CD4-positive, alpha-beta T cell treated with Interleukin-15 for 4 hours (primary cell): ENCODE results near the gene LTB4R.

ENCODE experiments used
- DNase-seq: peaks from one replicate; pipeline ENCODE4 v3.0.0-alpha.2; 2020; ENCODE audit warnings: low spot score

The LTB4R gene

DNA sequence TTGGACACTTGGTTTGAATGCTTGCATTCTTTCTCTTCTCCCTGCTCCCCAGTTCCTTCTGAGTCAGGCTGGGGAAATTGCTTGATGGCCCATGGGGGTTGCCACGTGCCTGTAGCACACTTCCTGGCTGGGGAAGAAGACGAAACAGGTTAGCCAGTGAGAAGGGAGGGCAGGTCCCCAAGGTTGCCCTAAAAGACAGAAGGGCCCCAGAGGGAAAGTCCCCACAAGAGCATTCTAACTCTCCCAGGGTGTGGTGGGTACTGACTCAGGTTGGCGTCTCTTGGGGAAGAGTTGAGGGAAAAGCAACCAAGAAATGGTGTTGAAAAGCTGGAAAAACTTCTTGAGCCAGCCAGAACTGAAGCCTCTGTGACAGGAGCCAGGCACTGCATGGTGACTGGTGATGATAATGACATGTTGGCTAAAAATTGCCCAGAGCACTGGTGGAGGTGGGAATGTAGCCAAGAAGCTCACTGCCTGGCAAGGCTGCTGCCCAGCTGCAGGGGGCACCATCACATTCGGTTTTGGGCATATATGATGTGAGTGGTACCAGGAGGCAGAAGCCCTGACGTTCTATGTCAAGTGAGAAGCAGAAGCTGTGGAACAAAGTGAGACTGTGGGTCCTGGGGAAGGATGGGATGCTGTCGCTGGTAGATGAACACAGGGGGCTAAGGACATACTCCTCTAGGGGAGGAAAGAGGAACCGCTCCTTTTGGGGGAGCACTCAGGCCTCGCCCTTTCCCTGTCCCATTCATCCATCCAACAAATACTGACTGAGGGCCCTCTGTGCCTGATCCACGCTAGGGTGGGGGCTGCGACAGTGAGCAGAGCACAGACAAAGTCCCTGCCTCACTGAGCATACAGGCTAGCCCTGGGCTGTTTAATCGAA lies 31.8 kb upstream of the LTB4R start:
- peak; percentile 61 for DNase-seq

DNA sequence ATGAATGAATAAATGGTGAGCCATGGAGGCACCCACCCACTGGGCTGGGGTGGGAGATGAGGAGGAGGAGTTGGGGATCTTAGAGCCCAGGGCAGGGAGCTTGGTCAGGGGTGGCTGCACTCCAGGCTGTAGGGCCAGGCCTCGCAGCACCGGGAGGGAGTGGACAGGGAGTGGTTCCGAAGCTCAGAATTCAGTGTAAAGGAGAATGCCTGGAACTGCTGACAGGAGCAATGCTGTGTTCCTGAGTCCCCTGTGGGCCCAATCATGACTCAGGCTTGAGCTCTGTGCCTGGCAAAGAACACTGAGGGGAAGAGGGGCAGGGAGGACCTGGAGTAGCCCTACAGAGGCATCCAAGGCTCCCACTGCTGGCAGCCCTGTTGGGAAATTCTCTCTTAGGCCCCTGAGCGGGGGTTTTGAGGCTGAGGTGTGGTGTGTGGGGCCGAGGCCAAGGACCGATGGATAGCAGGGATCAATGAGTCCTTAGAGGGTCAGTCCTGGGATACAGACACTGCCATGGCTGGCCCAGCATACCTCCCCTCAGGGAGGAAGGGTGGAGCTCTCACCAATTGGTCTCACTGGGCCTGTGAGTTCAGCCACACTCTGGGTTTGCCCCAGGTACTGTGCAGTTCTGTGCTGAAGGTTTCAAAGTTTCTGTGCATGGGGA lies 30.4 kb upstream of the LTB4R start:
- DNase-seq, result no peak

DNA sequence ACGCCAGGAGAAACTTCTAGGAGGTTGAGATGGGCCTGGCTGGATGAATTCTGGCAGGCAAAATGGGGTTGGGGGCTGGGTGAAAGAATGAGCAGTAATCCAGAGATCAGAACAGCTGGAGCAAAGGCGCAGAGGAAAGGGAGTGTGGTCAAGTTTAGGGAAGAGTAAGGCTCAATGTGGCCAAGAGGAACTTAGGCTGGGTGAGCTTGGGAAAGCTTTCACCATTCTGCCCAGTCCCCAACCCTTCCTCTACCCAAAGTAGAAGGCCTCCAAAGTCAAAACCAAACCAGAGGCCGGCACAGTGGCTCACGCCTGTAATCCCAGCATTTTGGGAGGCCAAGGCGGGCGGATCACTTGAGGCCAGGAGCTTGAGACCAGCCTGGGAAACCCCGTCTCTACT lies 29.7 kb upstream of the LTB4R start:
- DNase-seq, result no peak

DNA sequence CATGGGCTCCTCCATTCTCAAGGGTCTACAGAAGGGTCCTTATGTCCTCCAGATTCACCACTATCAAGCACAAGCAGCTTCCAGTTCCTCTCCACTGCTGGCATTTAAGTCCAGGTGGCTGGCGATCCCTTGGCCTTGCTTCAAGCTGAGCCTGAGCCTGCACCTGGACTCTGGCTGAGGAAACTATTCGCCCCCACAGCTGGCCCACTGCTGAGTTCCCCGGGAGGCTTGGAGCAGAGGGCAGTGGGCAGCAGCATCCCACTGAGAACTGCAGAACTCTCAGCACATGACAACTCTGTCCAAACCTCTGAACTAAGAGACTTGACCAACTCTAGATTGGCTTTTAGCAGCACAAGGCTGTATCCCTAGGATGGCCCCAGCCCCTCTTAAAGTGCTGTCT lies 28.6 kb upstream of the LTB4R start:
- DNase-seq, result no peak

DNA sequence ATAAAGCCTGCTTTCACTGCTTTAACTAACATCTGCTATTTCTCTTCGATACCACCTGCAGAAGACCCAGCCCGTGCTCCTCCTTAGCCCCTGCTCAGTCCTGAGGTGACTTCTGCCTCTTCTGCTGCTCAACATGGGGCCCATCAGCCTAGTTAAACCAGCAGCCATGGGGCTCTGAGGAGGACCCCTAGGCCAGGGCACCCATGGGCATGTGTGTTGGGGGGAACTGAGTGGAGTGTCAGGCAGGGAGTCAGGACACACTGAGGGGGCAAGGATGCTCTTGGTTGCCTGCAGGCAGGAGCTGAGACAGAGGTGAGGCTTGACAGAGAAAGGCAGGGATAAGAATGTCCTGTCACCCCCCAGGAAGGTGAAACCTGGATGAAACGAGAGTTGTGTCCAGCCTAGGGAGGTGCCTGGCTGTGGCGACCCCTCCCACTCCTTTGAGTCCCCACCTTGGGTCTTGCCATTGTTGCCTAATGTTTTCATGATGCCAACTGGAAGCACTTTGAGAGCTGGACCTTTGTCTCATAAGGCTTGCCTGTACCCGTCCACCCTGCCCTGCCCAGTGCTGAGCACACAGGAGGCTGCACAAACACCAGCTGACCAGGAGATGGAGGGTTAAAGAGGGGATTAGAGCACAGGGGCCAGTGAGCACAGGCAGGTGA lies 27.4 kb upstream of the LTB4R start:
- DNase-seq, result no peak

DNA sequence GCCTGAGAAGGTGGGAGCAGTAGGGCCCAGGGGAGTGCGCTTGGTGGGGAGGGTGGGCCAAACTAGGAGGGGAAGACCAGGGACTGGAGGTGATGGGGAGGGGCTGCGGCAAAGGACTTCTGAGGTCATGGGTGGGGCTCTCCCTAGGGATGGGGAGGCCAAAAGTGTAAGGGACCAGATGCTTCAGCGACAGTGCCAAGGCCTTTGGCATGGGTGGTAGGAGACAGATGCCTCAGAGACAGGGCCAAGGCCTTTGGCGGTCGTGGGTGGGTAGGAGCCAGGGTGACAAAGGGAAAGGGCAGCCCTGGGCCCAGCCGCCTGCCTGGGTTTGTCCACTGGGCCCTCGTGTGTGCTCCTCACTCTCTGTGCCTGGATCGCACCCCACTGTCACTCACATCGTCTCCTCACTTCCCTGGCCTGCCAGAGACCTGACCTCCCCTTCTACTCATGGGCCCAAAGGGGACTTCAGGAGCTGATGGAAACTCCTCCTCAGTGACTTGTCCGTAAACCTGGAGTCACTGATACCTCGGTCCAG lies 26.7 kb upstream of the LTB4R start:
- no peak for DNase-seq

DNA sequence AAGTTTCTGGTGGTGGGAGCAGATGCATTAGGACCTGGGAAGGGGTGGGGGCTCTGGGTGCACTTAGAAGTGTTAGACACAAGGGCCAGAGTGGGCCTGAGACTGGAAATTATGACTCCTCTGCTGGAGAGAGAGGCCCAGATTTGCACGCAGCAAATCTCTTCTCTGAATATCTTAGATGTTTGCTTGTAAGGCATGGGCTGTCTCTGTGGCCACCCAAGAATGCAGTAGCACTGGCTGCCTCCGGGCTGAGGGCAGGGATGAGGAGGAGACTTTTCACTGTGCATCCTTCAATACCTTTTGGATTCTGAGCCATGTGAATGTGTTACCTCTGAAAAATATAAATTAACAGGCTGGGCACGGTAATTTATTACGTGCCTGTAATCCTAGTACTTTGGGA lies 26.0 kb upstream of the LTB4R start:
- DNase-seq, result no peak

DNA sequence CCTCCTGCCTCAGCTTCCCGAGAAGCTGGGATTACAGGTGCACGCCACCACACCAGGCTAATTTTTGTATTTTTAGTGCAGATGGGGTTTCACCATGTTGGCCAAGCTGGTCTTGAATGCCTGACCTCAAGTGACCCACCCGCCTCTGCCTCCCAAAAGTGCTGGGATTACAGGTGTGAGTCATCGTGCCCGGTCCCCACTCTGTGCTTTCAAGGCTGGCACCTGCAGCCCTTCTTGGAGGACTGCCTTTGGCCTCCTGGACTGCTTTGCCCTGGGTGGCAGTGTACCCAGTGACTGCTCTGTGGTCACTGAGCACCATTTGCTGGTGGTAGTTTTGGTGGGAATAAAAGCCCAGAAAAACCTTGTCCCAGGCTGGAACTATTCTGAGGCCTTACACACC lies 24.3 kb upstream of the LTB4R start:
- no peak for DNase-seq

DNA sequence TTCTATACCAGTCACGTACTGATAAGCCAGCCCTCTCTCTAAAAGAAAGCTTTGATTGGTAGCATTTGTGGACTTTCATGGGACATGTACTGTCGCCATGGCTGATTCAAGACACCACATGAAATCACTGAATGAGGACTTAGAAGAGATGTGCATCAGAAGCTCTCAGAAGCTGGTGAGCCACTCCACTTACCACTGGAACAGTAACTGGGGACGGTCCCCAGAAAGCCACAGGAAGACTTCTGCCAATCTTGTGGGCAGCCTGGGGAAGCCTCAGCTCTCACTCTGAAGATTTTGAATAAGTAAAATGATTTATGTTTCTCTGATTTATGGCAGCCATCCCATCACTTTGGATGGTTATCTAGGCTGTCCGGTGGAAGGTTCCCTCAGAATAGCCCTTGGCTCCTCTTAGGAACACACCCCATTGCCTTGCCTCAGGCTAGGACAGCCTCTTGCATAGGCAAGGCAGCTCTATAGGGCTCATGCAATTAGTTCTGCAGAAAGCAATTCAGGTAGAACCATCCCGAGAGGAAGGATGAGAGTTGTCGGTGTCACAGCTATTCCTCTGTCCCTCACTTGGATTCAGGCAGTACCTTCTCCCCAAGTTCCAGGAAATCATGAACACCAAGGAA lies 21.5 kb upstream of the LTB4R start:
- DNase-seq, result no peak

DNA sequence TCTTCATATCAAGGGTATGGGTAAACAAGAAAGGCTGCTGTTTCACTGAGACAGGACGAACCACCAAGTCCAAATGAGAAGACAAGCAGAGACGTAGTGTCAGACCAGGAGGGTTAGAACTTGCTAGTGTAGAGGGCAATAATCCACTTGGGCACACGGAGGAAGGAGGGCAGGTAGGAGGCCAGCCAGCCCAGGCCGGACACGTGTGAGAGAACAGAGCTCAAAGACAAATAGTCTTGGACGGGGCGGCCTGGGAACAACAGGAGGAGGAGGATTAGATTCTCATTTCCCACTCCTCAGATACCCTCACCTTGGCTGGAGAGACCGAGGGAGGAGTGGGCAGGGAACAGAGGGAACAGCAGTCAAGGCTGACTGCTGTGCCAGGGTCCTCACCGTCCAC lies 20.6 kb upstream of the LTB4R start:
- no peak for DNase-seq

DNA sequence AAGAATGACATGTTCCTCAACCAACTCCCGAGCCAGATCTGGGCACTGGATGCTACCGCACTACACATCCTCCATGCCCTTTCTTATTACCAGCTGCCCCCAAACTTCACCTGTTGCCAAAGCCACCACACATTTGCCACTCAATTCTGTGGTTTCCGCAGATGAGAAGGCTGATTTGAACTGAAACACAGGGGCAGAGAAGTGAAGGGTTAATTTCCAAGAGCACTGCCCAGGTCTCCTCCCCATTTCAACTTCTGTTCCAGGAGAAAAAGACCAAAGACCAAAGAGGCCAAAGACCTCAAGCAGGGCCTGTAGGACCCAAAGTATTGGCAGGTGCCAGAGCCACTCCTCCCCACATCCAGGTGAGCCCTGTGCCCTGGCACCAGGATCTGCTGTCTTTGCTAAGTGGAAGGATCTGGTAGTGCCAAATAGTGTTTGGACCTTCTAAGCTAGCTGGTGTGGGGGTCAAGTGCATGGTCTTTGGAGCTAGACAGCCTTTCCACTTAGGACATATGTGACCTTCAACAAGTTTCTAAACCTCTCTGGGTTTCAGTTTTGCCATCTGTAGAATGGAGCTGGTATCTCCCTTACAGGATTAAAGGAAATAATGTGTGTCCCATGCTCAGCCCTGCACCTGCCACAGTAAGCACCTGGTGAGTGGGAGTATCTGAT lies 19.7 kb upstream of the LTB4R start:
- DNase-seq, result no peak

DNA sequence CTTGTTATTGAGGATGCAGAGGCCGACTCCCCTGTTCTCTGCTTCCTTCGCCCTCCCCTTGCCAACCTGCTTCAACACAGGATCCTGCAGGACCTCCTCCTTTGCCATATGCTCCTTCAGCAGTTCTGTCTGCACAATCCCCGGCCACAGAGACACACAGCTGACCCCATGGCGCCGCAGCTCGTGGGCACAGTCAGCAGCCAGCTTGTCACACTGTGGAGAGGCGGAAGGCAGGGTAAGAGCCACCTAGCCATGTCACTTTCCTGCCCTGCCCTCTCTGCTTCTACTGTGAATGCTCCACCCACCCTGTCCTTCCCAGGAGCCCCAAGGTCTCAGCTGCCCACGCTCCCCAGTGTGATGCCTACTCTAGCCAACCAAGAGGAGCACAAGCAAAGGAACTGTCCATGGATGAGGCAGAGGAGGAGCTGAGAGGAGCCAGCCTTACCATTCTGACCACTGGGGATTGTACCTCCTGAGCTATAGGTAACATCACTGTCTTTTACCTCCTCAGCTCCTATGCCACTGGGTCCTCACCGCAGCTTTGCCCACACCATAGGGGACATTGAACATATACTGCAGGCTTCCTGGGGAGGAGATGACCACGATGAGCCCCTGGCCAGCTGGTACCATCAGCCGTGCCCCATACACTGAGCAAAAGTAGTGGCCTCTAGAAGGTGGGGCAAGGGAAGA lies 19.0 kb upstream of the LTB4R start:
- DNase-seq, result no peak

DNA sequence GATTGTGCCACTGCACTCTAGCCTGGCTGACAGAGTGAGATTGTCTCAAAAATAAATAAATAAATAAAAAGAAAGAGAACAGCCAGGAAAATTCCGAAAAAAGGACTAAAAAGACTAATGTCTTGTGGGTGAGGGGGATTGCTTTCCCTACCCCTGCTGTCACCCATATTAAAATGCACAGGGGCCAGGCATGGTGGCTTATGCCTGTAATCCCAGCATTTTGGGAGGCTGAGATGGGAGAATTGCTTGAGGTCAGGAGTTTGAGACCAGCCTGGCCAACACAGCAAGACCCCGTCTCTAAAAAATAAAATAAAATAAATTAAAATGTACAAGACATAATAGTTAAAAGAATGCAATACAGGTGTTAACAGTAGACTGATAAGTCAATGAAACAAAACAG lies 17.8 kb upstream of the LTB4R start:
- no peak for DNase-seq

DNA sequence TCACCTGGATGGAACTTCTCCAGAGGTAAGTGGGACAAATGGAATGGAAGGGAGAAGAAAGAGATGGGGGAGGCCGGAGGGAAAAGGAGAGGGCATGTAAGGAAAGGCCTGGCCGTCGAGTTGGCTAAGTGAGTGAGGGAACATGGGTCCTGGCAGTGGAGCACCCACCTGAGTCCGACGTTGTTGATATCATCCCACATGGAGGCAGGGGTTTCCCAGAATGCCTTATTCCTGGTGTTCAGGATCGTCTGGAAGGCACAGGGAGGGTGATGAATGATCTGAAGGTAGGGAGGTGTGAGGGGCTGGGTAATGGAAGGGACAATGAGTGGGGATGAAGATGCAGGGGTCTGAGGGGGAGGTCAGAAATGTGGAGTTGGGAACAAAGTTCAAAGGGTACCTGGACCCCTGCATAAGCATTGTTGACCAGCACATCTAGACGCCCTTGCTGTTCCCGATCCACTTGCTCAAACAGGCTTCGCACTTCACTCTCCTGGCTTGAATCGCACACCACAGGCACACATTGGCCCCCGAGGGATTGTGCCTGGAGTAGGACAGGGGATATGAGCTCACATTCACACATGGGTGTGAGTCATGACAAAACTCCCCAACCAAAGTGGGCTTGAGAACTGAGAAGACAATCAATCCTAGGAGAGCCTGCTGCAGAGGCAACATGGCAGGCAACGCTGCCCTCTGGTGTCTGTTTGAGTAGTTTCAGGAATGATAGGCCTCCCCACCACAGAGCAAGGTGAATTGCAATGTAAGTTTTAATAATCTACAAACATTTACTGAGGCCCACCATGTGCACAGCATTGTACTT lies 14.8 kb upstream of the LTB4R start:
- DNase-seq, result peak; percentile 83

DNA sequence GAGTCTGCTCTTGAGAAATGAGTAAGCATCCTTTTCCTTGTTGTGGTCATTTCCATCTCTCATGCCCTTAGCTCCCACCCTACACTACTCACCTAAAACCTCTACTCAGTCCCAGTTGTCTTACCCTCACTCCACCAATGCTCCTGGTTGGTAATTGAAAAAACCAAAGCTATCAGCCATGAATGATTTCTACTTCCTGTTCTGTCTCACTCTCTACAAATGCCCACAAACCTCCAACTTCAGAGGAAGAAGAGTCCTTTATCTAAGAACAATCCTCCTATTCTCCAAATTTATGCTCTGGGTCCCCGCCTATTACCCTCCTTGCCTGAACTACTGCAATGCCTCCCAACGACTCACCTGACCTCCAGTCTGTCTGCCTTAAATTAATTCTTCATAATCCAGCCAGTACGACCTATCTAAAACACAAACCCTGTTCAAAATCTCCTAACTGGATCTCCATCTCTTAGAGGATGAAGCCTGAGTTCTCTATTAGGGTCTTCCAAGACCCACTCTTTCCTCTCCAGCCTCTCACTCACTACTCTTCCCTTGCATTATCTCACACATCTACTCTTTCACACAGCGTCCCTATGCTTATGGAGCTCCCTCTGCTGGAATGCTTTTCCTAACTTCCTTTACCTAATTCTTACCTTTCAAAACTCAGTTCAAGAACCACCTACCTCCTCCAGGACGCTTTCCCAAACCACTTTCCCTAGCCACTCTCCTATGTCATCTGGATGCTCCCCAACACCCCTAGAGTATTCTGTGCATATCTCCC lies 13.9 kb upstream of the LTB4R start:
- no peak for DNase-seq

DNA sequence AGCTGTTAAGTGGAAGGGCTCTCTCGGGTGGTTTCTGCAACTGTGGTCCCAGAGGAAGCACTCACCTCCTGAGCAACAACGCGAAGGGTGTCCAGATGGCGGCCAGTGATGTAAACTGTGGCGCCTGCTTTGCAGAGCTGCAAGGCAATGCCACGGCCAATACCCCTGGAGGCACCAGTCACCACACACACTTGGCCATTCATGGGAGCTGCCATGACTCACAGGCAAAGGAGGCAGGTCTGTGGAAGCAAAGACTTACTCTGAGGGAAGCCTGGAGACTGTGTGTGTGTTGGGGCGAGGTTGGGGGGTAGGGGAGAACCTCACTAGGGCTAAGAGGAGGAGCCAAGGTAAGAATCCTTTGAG lies 12.4 kb upstream of the LTB4R start:
- no peak for DNase-seq

DNA sequence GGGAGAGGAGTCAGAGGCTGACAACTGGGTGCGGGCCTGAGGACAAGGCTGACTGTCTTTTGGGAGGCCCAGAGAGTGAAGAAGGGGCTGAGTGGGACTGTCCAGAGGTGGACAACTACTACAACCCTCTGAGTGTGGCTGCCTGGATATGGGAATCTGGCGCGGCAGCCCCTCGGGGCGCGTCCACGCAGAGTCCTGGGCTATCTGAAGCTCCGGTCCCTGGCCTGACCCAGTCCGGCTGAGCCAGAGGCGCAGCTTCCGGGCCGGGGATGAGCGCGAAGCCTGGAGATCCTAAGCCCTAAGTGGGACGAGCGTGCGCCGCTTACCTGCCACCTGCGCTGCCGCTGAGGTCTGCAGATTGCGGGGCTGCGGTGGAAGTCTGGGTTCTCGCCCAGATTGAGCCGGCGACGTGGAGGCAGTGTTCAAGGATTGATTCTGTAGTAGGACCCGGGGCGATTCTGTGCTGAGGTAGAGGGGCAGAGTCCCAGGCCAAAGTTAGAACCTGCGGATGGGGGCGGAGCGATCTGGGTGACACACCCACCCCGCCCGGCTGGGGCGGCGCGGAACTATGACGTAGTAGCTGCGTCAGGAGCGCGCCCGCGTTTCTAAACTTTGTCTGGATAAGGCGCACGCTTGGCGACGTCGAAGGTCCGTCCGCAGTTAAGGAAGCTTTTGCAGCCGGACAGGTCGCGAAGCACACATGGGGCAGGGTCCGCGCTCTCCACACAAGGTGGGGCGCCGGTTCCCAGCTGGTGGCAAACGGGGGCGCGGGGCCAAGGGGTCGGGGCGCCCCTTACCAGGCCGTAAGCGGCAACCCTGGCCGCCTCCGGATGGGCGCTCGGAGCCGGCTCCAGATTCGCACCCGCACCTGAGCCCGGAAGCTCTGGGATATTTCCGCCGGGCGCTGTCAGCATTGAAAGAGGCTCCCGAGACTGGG lies 11.8 kb upstream of the LTB4R start, which contains the start of the genes DHRS1 and NOP9:
Gene DHRS1 (minus strand): TSS at position 526 of the 937 bp plus-strand sequence. CDS start 674 bp downstream, outside the sequence.
Gene NOP9 (plus strand): TSS at position 596 of the 937 bp plus-strand sequence. CDS start 105 bp downstream, at position 701.
- peak; percentile 89 for DNase-seq

DNA sequence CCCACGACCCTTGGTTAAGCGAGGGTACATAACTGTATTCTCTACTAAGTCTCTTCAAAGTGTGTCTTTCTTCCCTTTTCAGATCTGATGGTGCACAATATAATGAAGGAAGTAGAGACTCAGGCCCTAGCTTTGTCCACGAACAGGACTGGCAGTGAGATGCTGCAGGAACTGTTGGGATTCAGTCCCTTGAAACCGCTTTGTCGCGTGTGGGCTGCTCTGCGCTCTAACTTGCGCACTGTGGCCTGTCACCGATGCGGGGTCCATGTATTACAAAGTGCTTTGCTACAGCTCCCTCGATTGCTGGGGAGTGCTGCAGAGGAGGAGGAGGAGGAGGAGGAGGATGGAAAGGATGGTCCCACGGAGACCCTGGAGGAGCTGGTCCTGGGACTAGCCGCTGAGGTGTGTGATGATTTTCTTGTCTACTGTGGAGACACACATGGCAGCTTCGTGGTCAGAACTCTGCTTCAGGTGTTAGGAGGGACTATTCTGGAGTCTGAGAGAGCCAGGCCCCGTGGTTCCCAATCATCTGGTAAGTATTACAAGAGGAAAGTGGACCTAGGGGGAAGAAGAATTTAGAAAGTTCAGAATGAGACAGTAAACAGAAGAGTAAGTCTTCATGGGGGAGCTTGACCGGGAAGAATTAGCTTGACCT lies 10.8 kb upstream of the LTB4R start:
- DNase-seq, result no peak
